Ectodermal cell (in vitro differentiated cells): Measurements from ENCODE around the gene DENND2A.

ENCODE experiments used
- H3K27ac ChIP-seq: 2 replicates; pipeline ENCODE4 v1.7.0; 2013; ENCODE audit warnings: mild to moderate bottlenecking, low read depth, low read length; ENCODE audit not compliant: insufficient read depth, poor library complexity, severe bottlenecking
- H3K27me3 ChIP-seq: 2 replicates; pipeline ENCODE4 v1.7.0; 2013; ENCODE audit warnings: mild to moderate bottlenecking, low read length; ENCODE audit not compliant: insufficient read depth, control insufficient read depth, poor library complexity, severe bottlenecking
- H3K36me3 ChIP-seq: one replicate; pipeline ENCODE4 v1.7.0; 2013; ENCODE audit warnings: low read length; ENCODE audit not compliant: control insufficient read depth, insufficient read depth
- H3K4me1 ChIP-seq: one replicate; pipeline ENCODE4 v1.7.0; 2013; ENCODE audit warnings: low read length; ENCODE audit not compliant: control insufficient read depth, insufficient read depth
- H3K4me3 ChIP-seq: 2 replicates; pipeline ENCODE4 v1.7.0; 2013; ENCODE audit warnings: low read depth, low read length, control low read depth; ENCODE audit not compliant: insufficient read depth
- H3K9me3 ChIP-seq: 2 replicates; pipeline ENCODE4 v1.7.0; 2013; ENCODE audit warnings: mild to moderate bottlenecking, low read length, moderate library complexity; ENCODE audit not compliant: control insufficient read depth
- WGBS, 2 experiments: methylation state at CpG; one replicate each; pipeline ENCODE4 v1.1.7; 2013; ENCODE audit warnings: missing lambda C conversion rate in 2 of 2; 5-methylcytosine and 5-hydroxymethylcytosine counted together

The DENND2A gene

GRCh38 chr7:140661124-140661523 is 20.5 kb upstream of the DENND2A start:
- H3K4me1 ChIP-seq, result no peaks in the 10 kb centered on the region
- 87 to 89% methylated on average over 1 to 2 of the region's 2 CpGs for WGBS, 2 experiments
- H3K27me3 ChIP-seq, result no peaks in the 10 kb centered on the region
- H3K9me3 ChIP-seq, result no peaks in the 10 kb centered on the region
- H3K4me3 ChIP-seq, result no peak overlapping the region
- no peaks in the 10 kb centered on the region for H3K36me3 ChIP-seq
- H3K27ac ChIP-seq, result no peak overlapping the region

GRCh38 chr7:140659856-140660255 is 19.2 kb upstream of the DENND2A start:
- WGBS, 2 experiments, result 90 to 91% methylated on average over 8 of the region's 8 CpGs

GRCh38 chr7:140657891-140658290 is 17.3 kb upstream of the DENND2A start:
- Histone ChIP-seq H3K36me3 (no peaks in the 10 kb centered on the region), H3K27me3 (no peaks in the 10 kb centered on the region), H3K4me3 (no peak overlapping the region), H3K9me3 (no peaks in the 10 kb centered on the region), H3K4me1 (no peaks in the 10 kb centered on the region), H3K27ac (no peak overlapping the region)
- 94 to 95% methylated on average over 9 of the region's 9 CpGs for WGBS, 2 experiments

More at GRCh38 chr7:140659856-140660255, 19.2 kb upstream of the DENND2A start:
- Histone ChIP-seq H3K27ac (no peak overlapping the region), H3K4me1 (no peaks in the 10 kb centered on the region), H3K4me3 (no peak overlapping the region), H3K9me3 (no peaks in the 10 kb centered on the region), H3K36me3 (no peaks in the 10 kb centered on the region), H3K27me3 (no peaks in the 10 kb centered on the region)

- no peak overlapping the region for H3K27ac ChIP-seq
- no peak overlapping the region for H3K4me3 ChIP-seq
Observed at GRCh38 chr7:140656548-140657515, 16.2 kb upstream of the DENND2A start.

GRCh38 chr7:140655511-140656408 is 15.1 kb upstream of the DENND2A start:
- no peaks in the 10 kb centered on the region for H3K36me3 ChIP-seq
- no peak overlapping the region for H3K27ac ChIP-seq
- no peaks in the 10 kb centered on the region for H3K9me3 ChIP-seq
- no peaks in the 10 kb centered on the region for H3K27me3 ChIP-seq
- no peak overlapping the region for H3K4me3 ChIP-seq
- whole genome bisulfite sequencing, 2 experiments, result 95 to 96% methylated on average over 16 of the region's 16 CpGs
- no peaks in the 10 kb centered on the region for H3K4me1 ChIP-seq

More at GRCh38 chr7:140656548-140657515, 16.2 kb upstream of the DENND2A start:
- Histone ChIP-seq H3K27me3 (no peaks in the 10 kb centered on the region), H3K9me3 (no peaks in the 10 kb centered on the region), H3K36me3 (no peaks in the 10 kb centered on the region), H3K4me1 (no peaks in the 10 kb centered on the region)
- 88 to 92% methylated on average over 10 to 11 of the region's 11 CpGs for WGBS, 2 experiments

- Histone ChIP-seq H3K27ac (no peak overlapping the region), H3K27me3 (no peaks in the 10 kb centered on the region), H3K36me3 (no peaks in the 10 kb centered on the region), H3K4me1 (no peaks in the 10 kb centered on the region), H3K4me3 (no peak overlapping the region), H3K9me3 (no peaks in the 10 kb centered on the region)
- 90% methylated on average over 4 of the region's 4 CpGs for WGBS, 2 experiments
Observed at GRCh38 chr7:140654661-140655060, 14.0 kb upstream of the DENND2A start.

GRCh38 chr7:140654109-140654387 is 13.4 kb upstream of the DENND2A start:
- Histone ChIP-seq H3K4me1 (no peaks in the 10 kb centered on the region), H3K36me3 (no peaks in the 10 kb centered on the region), H3K27ac (no peak overlapping the region), H3K4me3 (no peak overlapping the region), H3K27me3 (no peaks in the 10 kb centered on the region), H3K9me3 (no peaks in the 10 kb centered on the region)
- 94 to 96% methylated on average over 2 of the region's 2 CpGs for WGBS, 2 experiments

- Histone ChIP-seq H3K4me1 (no peaks in the 10 kb centered on the region), H3K27ac (no peak overlapping the region), H3K9me3 (no peaks in the 10 kb centered on the region), H3K27me3 (no peaks in the 10 kb centered on the region), H3K4me3 (no peak overlapping the region), H3K36me3 (no peaks in the 10 kb centered on the region)
- 40 to 41% methylated on average over 15 of the region's 15 CpGs for WGBS, 2 experiments
Observed at GRCh38 chr7:140653319-140654108, 12.9 kb upstream of the DENND2A start.

GRCh38 chr7:140650367-140650766 is 9.8 kb upstream of the DENND2A start:
- no peaks in the 10 kb centered on the region for H3K36me3 ChIP-seq
- H3K4me3 ChIP-seq, result no peak overlapping the region
- H3K27ac ChIP-seq, result no peak overlapping the region
- peaks cover 8% of the 10 kb centered on the region for H3K4me1 ChIP-seq
- H3K27me3 ChIP-seq, result no peaks in the 10 kb centered on the region
- no peaks in the 10 kb centered on the region for H3K9me3 ChIP-seq
- WGBS, 2 experiments, result 92 to 93% methylated on average over 12 of the region's 12 CpGs
